ENCODE results near the gene AGBL2. TPM values are rescaled to one million over a fixed set of nuclear protein-coding genes. Genes with fewer than 3 reads are reported as not detected.

AGBL2 gene
- polyA plus RNA-seq, 1 donor from 2014 or later: not detected

GRCh38 chr11:47611348-47611794 lies 103.8 kb downstream of the AGBL2 start:
- TF ChIP-seq MXI1 (conservative IDR thresholded peaks at IDR 0.05; ENCODE audit: poor library complexity, severe bottlenecking): no peak
- no peak for TF ChIP-seq RAD21 (conservative IDR thresholded peaks at IDR 0.05)
- TF ChIP-seq TAF1 (IDR thresholded peaks at IDR 0.05; ENCODE audit: low read depth): no peak
- TF ChIP-seq CTCF (IDR thresholded peaks at IDR 0.05; ENCODE audit: poor library complexity, severe bottlenecking): no peak
- no peak for TF ChIP-seq SMC3 (conservative IDR thresholded peaks at IDR 0.05; ENCODE audit: poor library complexity)
- no peak for TF ChIP-seq EP300 (conservative IDR thresholded peaks at IDR 0.05; ENCODE audit: poor library complexity, severe bottlenecking)
- no peak for TF ChIP-seq EZH2 (IDR thresholded peaks at IDR 0.05; ENCODE audit: borderline replicate concordance, insufficient read depth, low read length, poor library complexity, severe bottlenecking)
- TF ChIP-seq POLR2AphosphoS5 (IDR thresholded peaks at IDR 0.05): no peak
- TF ChIP-seq REST (IDR thresholded peaks at IDR 0.05; ENCODE audit: borderline replicate concordance): no peak
- H3K4me3 ChIP-seq (ENCODE audit: low read length): no peak overlapping the region
- H3K9me3 ChIP-seq (ENCODE audit: low read length): no peaks in the 10 kb centered on the region
- no peaks in the 10 kb centered on the region for H3K36me3 ChIP-seq (ENCODE audit: insufficient read depth, low read length)
- no peaks in the 10 kb centered on the region for H4K20me1 ChIP-seq (ENCODE audit: insufficient read depth)
- no peaks in the 10 kb centered on the region for H3F3A ChIP-seq (ENCODE audit: insufficient read depth, low read length, poor library complexity, severe bottlenecking)
- no peaks in the 10 kb centered on the region for H3K9me2 ChIP-seq (ENCODE audit: insufficient read depth, low read length)
- H3K27me3 ChIP-seq (ENCODE audit: insufficient read depth, low read depth, low read length): no peaks in the 10 kb centered on the region
- no peak overlapping the region for H3K27ac ChIP-seq (ENCODE audit: low read length)
- no peak overlapping the region for H3K4me2 ChIP-seq (ENCODE audit: low read length)
- no peaks in the 10 kb centered on the region for H3K79me2 ChIP-seq (replicated peaks; ENCODE audit: insufficient read depth, low read length)
- no peak overlapping the region for H3K9ac ChIP-seq (ENCODE audit: low read length)
- H2AFZ ChIP-seq (ENCODE audit: low read depth, low read length): no peak overlapping the region

- Histone ChIP-seq H3K9ac (ENCODE audit: low read length) (no peak overlapping the region), H3K27me3 (ENCODE audit: insufficient read depth, low read depth, low read length) (no peaks in the 10 kb centered on the region), H3K79me2 (replicated peaks; ENCODE audit: insufficient read depth, low read length) (no peaks in the 10 kb centered on the region), H3K36me3 (ENCODE audit: insufficient read depth, low read length) (no peaks in the 10 kb centered on the region), H3F3A (ENCODE audit: insufficient read depth, low read length, poor library complexity, severe bottlenecking) (no peaks in the 10 kb centered on the region), H3K4me2 (ENCODE audit: low read length) (no peak overlapping the region), H4K20me1 (ENCODE audit: insufficient read depth) (no peaks in the 10 kb centered on the region), H3K27ac (ENCODE audit: low read length) (no peak overlapping the region), H2AFZ (ENCODE audit: low read depth, low read length) (no peak overlapping the region), H3K4me3 (ENCODE audit: low read length) (no peak overlapping the region), H3K9me3 (ENCODE audit: low read length) (no peaks in the 10 kb centered on the region), H3K9me2 (ENCODE audit: insufficient read depth, low read length) (no peaks in the 10 kb centered on the region)
- TF ChIP-seq MXI1 (conservative IDR thresholded peaks at IDR 0.05; ENCODE audit: poor library complexity, severe bottlenecking) (no peak), POLR2AphosphoS5 (IDR thresholded peaks at IDR 0.05) (no peak), RAD21 (conservative IDR thresholded peaks at IDR 0.05) (no peak)
These were observed 105.5 kb downstream of the AGBL2 start for GRCh38 chr11:47609675-47610074.

Small RNA genes within 50 kb of the gene (small RNA-seq; reads per million reads assigned to genes)
- 0 to 1.2 (median 0) reads per million in 3 experiments for gene RF00019

Other genes starting within 250 kb of the AGBL2 start
- gene CELF1, start 162.2 kb downstream of the AGBL2 start, polyA plus RNA-seq: 209 and 217 TPM in 2 replicates
- gene PTPMT1, start 149.8 kb downstream of the AGBL2 start, polyA plus RNA-seq: 2.7 and 5.4 TPM in 2 replicates
- gene KBTBD4, start 136.4 kb downstream of the AGBL2 start, polyA plus RNA-seq: 76.1 and 79.5 TPM in 2 replicates
- 154 and 186 TPM in 2 replicates for gene NDUFS3, start 136.3 kb downstream of the AGBL2 start, polyA plus RNA-seq
- not detected in 2 replicates for gene FAM180B, start 128.7 kb downstream of the AGBL2 start, polyA plus RNA-seq
- 16.4 and 17.5 TPM in 2 replicates for gene C1QTNF4, start 121.0 kb downstream of the AGBL2 start, polyA plus RNA-seq
- 123 and 159 TPM in 2 replicates for gene MTCH2, start 72.8 kb downstream of the AGBL2 start, polyA plus RNA-seq
- gene FNBP4, start 52.0 kb upstream of the AGBL2 start, polyA plus RNA-seq: 129 and 180 TPM in 2 replicates
- gene NUP160, start 133.0 kb upstream of the AGBL2 start, polyA plus RNA-seq: 45.5 and 49.6 TPM in 2 replicates